H1 (cell line): ENCODE results near the gene PXDN. TPM values are rescaled to one million over a fixed set of nuclear protein-coding genes. Genes with fewer than 3 reads are reported as not detected.

ENCODE experiments used
- CTCF ChIA-PET: fragments of 300-600 bp; sonication (Branson Sonifier 250); formaldehyde crosslinking; loops from one replicate; lab custom pipeline; 2021; ENCODE audit not compliant: partially characterized antibody; lab: Charles Lee
- POLR2A ChIA-PET: fragments of 300-600 bp; sonication (Branson Sonifier 250); formaldehyde crosslinking; loops from one replicate; lab custom pipeline; 2021; ENCODE audit warnings: inconsistent platforms; ENCODE audit not compliant: partially characterized antibody; lab: Charles Lee
- DNase-seq, 2 experiments: peaks; one replicate each; pipeline versions ENCODE4 v3.0.0 to v3.0.0-alpha.2; 2010 to 2022; ENCODE audit warnings: low spot score in 2 of 2, low read depth in 1 of 2, mixed read lengths in 1 of 2
- FAIRE-seq: peaks from 2 replicates; lab custom pipeline; 2011; peaks lifted over from hg19 to GRCh38; lab: Jason Lieb, UNC
- H2AFZ ChIP-seq: 2 replicates; pipeline ENCODE4 v1.8.1; 2012; ENCODE audit warnings: low read length, inconsistent platforms
- H2AK5ac ChIP-seq: 2 replicates; pipeline ENCODE4 v1.6.1; 2013; ENCODE audit warnings: low read depth, low read length
- H2BK120ac ChIP-seq: replicated peaks from 2 replicates; pipeline ENCODE3; 2013; ENCODE audit warnings: low read depth, low read length, inconsistent platforms
- H2BK12ac ChIP-seq: 2 replicates; pipeline ENCODE4 v1.6.1; 2013; ENCODE audit warnings: low read depth, low read length
- H2BK15ac ChIP-seq: 2 replicates; pipeline ENCODE4 v1.6.1; 2013; ENCODE audit warnings: low read length
- H2BK20ac ChIP-seq: 2 replicates; pipeline ENCODE4 v1.6.1; 2013; ENCODE audit warnings: low read length
- H2BK5ac ChIP-seq: 2 replicates; pipeline ENCODE4 v1.6.1; 2013; ENCODE audit warnings: low read depth, low read length
- H3K14ac ChIP-seq: 2 replicates; pipeline ENCODE4 v1.6.1; 2013; ENCODE audit warnings: inconsistent platforms; ENCODE audit not compliant: insufficient read length
- H3K18ac ChIP-seq: 2 replicates; pipeline ENCODE4 v1.6.1; 2013; ENCODE audit warnings: low read length; ENCODE audit errors: extremely low read depth
- H3K23ac ChIP-seq: 2 replicates; pipeline ENCODE4 v1.6.1; 2013; ENCODE audit warnings: inconsistent platforms; ENCODE audit not compliant: insufficient read length
- H3K23me2 ChIP-seq: 2 replicates; pipeline ENCODE4 v1.6.1; 2013; ENCODE audit warnings: low read depth, low read length
- H3K27ac ChIP-seq: 2 replicates; pipeline ENCODE4 v1.6.1; 2011; ENCODE audit warnings: low read depth, low read length, inconsistent platforms
- H3K27me3 ChIP-seq, 4 experiments: replicated peaks in 1 of 4; 1 replicate in 1 of 4; 2 replicates in 3 of 4; pipeline versions ENCODE4 v1.6.1 to v1.8.1; 2011 to 2013; ENCODE audit warnings: low read length in 3 of 4, mild to moderate bottlenecking in 3 of 4, inconsistent platforms in 2 of 4, mixed read lengths in 2 of 4, moderate library complexity in 1 of 4; ENCODE audit not compliant: control insufficient read depth in 3 of 4, insufficient read depth in 3 of 4; ENCODE audit errors: extremely low read depth in 1 of 4
- H3K36me3 ChIP-seq, 4 experiments: 2 replicates each; pipeline versions ENCODE4 v1.6.1 to v1.8.1; 2011 to 2013; ENCODE audit warnings: mild to moderate bottlenecking in 4 of 4, low read length in 3 of 4, moderate library complexity in 2 of 4, control low read depth in 1 of 4, inconsistent platforms in 1 of 4; ENCODE audit not compliant: insufficient read depth in 4 of 4, control insufficient read depth in 2 of 4
- H3K4ac ChIP-seq: replicated peaks from 2 replicates; pipeline ENCODE3; 2013; ENCODE audit warnings: low read length, low read depth, mixed read lengths, inconsistent platforms; ENCODE audit not compliant: insufficient read length
- H3K4me1 ChIP-seq, 4 experiments: replicated peaks in 1 of 4; 1 replicate in 1 of 4; 2 replicates in 3 of 4; pipeline versions ENCODE4 v1.6.1 to v1.8.1; 2011 to 2013; ENCODE audit warnings: low read length in 3 of 4, inconsistent platforms in 2 of 4, mixed read lengths in 1 of 4; ENCODE audit not compliant: insufficient read depth in 4 of 4, control insufficient read depth in 3 of 4
- H3K4me2 ChIP-seq, 2 experiments: 2 replicates each; pipeline versions ENCODE4 v1.6.1 to v1.8.1; 2011 to 2013; ENCODE audit warnings: low read depth in 2 of 2, low read length in 2 of 2, control low read depth in 1 of 2, inconsistent platforms in 1 of 2, mild to moderate bottlenecking in 1 of 2; ENCODE audit not compliant: insufficient read depth in 1 of 2
- H3K4me3 ChIP-seq, 4 experiments: fragments of 200-600, 300-600 bp in 1 of 4; sonication (generic), shearing (Covaris generic), sonication (Bioruptor Twin) in 1 of 4; 2 replicates each; pipeline versions ENCODE4 v1.5.1 to v1.8.1; 2011 to 2016; ENCODE audit warnings: low read length in 4 of 4, low read depth in 3 of 4, control low read depth in 2 of 4, inconsistent platforms in 2 of 4, mild to moderate bottlenecking in 2 of 4, mixed read lengths in 1 of 4, moderate library complexity in 1 of 4; ENCODE audit not compliant: insufficient read depth in 2 of 4; ENCODE audit errors: extremely low read depth in 1 of 4
- H3K56ac ChIP-seq: replicated peaks from 2 replicates; pipeline ENCODE3; 2013; ENCODE audit warnings: low read depth, mild to moderate bottlenecking, mixed read lengths, low read length, inconsistent platforms; ENCODE audit not compliant: insufficient read length
- H3K79me1 ChIP-seq: 2 replicates; pipeline ENCODE4 v1.6.1; 2013; ENCODE audit warnings: low read depth, low read length, control low read depth
- H3K79me2 ChIP-seq, 2 experiments: 2 replicates each; pipeline versions ENCODE4 v1.6.1 to v1.8.1; 2012 to 2013; ENCODE audit warnings: low read length in 2 of 2, mild to moderate bottlenecking in 2 of 2, inconsistent platforms in 1 of 2; ENCODE audit not compliant: insufficient read depth in 2 of 2, control insufficient read depth in 1 of 2
- H3K9ac ChIP-seq, 4 experiments: replicated peaks in 1 of 4; 1 replicate in 1 of 4; 2 replicates in 3 of 4; pipeline versions ENCODE4 v1.6.1 to v1.8.1; 2011 to 2013; ENCODE audit warnings: low read depth in 3 of 4, low read length in 3 of 4, control low read depth in 2 of 4, mild to moderate bottlenecking in 2 of 4, moderate library complexity in 2 of 4, inconsistent platforms in 1 of 4; ENCODE audit errors: extremely low read depth in 1 of 4
- H3K9me3 ChIP-seq, 2 experiments: 2 replicates each; pipeline versions ENCODE4 v1.6.1 to v1.8.1; 2012 to 2013; ENCODE audit warnings: mild to moderate bottlenecking in 2 of 2, moderate library complexity in 2 of 2, control low read depth in 1 of 2, inconsistent platforms in 1 of 2, low read depth in 1 of 2, low read length in 1 of 2, mixed read lengths in 1 of 2; ENCODE audit not compliant: insufficient read depth in 2 of 2
- H4K20me1 ChIP-seq, 2 experiments: replicated peaks in 1 of 2; 2 replicates each; pipeline versions ENCODE3 to v1.8.1; 2011 to 2013; ENCODE audit warnings: inconsistent platforms in 2 of 2, low read length in 2 of 2, mild to moderate bottlenecking in 1 of 2; ENCODE audit not compliant: insufficient read depth in 2 of 2, control insufficient read depth in 1 of 2
- H4K5ac ChIP-seq: 2 replicates; pipeline ENCODE4 v1.6.1; 2013; ENCODE audit warnings: low read length, low read depth, mixed read lengths, inconsistent platforms; ENCODE audit not compliant: insufficient read length
- H4K8ac ChIP-seq: 2 replicates; pipeline ENCODE4 v1.8.0; 2013; ENCODE audit warnings: mild to moderate bottlenecking, moderate library complexity, low read length, inconsistent platforms; ENCODE audit not compliant: insufficient read depth; ENCODE audit errors: extremely low read depth
- H4K91ac ChIP-seq: replicated peaks from 2 replicates; pipeline ENCODE3; 2013; ENCODE audit warnings: low read length, mixed read lengths, inconsistent platforms; ENCODE audit not compliant: insufficient read length
- HDAC2 ChIP-seq, 2 experiments: fragments of 300-600 bp in 1 of 2; sonication (generic) in 1 of 2; IDR thresholded peaks; 2 replicates each; pipeline ENCODE4 v1.6.1; 2011 to 2012; ENCODE audit warnings: low read depth in 2 of 2, low read length in 2 of 2, mild to moderate bottlenecking in 2 of 2, moderate library complexity in 2 of 2, borderline replicate concordance in 1 of 2, inconsistent platforms in 1 of 2
- WGBS, 2 experiments: shearing (Covaris generic) in 1 of 2; methylation state at CpG; one replicate each; pipeline versions ENCODE4 v1.1.6 to v1.1.7; 2013 to 2015; ENCODE audit warnings: low lambda C conversion rate in 2 of 2, mixed read lengths in 2 of 2, inconsistent platforms in 1 of 2, low coverage in 1 of 2, missing lambda C conversion rate in 1 of 2; ENCODE audit not compliant: insufficient replicate concordance in 2 of 2, insufficient coverage in 1 of 2, insufficient read length in 1 of 2; ENCODE audit errors: extremely low coverage in 1 of 2, missing lambda C conversion rate in 1 of 2; 5-methylcytosine and 5-hydroxymethylcytosine counted together
- polyA plus RNA-seq, 7 experiments: library from polyadenylated mRNA; depleted of rRNA in 3 of 7; stranded (reverse) in 5 of 7; unstranded in 2 of 7; fragments of >200 nt in 5 of 7; fragments of 200-250 nt in 2 of 7; gene quantifications; 1 replicate in 5 of 7; 2 replicates in 1 of 7; 4 replicates in 1 of 7; pipeline versions ENCODE4 v1.2.1 to v1.2.3, GENCODE V29; 2011 to 2013; ENCODE audit warnings: missing spikeins in 2 of 7, mixed read lengths in 2 of 7
- total RNA-seq: library from RNA; stranded (reverse); fragmentation: NEBNext Ultra II Directional; extraction: Animal tissue kit (Norgen Biotek cat#: 25700); gene quantifications from 2 replicates; pipeline ENCODE4 v1.2.1, GENCODE V29; 2021

Gene PXDN
- total and polyA plus RNA-seq, 2 of the 8 experiments (the other 6 are each of a cell fraction or from before 2014, with no cell fraction given) = 104 to 141 TPM

DNA sequence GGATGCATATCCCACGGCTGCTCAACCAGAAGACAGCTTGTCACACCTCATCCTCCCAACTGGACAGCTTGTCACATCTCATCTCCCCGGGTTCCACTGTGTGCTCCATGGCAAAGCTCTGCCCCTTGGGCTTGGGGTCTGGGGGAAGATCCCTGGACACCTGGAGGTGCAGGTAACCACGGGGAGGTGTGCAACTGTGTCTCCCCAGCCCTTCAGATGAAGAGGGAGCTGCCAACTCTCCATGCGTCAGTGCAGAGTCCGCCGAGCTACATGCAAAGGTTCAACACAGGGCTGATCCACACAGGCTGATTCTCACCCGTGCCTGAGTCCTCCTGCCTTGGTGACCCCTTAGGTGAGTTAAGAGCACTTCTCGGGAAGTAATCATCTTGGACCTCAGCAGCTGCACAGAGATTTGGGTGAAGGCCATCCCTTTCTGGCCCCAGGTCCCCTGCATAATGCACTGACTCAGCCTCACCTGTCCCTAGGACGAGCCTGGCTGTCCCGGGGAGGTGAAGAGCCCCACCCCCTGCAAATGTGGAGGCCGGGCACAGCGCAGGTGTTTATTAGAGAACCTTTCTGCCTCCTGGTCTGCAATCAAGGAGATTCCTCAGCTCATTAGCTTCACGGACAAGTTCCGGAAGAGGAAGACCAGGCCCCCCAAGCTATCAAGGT lies 157.9 kb downstream of the PXDN start:
- DNase-seq (no peak), FAIRE-seq (no peak)
- Histone ChIP-seq H3K79me1 (no peaks in the 10 kb centered on the region), H3K4me3 (no peak overlapping the region), H2BK20ac (no peak overlapping the region), H3K4ac (no peak overlapping the region), H3K36me3 (no peaks in the 10 kb centered on the region), H3K18ac (no peak overlapping the region), H2BK15ac (no peak overlapping the region), H3K4me1 (peaks cover 0 to 12% (median 2%) of the 10 kb centered on the region in 4 experiments; a peak in 5 of 7 replicates), H3K27me3 (no peaks in the 10 kb centered on the region), H3K9ac (no peak overlapping the region), H2BK12ac (no peak overlapping the region), H2AK5ac (no peak overlapping the region), H3K4me2 (no peak overlapping the region), H2BK120ac (no peak overlapping the region), H3K9me3 (no peaks in the 10 kb centered on the region; a peak in 1 of 4 replicates), H2BK5ac (no peak overlapping the region), H4K91ac (no peak overlapping the region), H3K27ac (no peak overlapping the region), H3K79me2 (no peaks in the 10 kb centered on the region), H4K8ac (no peak overlapping the region; the same call in 1 of the 2 replicates), H2AFZ (no peak overlapping the region), H3K23me2 (no peaks in the 10 kb centered on the region), H3K14ac (no peak overlapping the region), H3K56ac (no peak overlapping the region), H3K23ac (no peak overlapping the region), H4K20me1 (no peaks in the 10 kb centered on the region), H4K5ac (no peak overlapping the region)
- 90% methylated on average over 14 of the region's 14 CpGs; no CpG with 5 or more reads in 1 of the 2 experiments for WGBS, 2 experiments
- CTCF ChIA-PET = interaction anchor here (0.8 to 3.3 kb wide), 9 partner anchors 8 to 301 kb away, joined by 3 to 14 read pairs (median 3); no protein-coding TSS in a partner anchor
- POLR2A ChIA-PET = interaction anchor here (0.7 to 1.3 kb wide), 4 partner anchors 28 to 56 kb away, joined by 3 to 7 read pairs (median 3); no protein-coding TSS in a partner anchor
- no peak for TF ChIP-seq HDAC2 (IDR thresholded peaks at IDR 0.05; ENCODE audit: borderline replicate concordance in 1 of 2, low read depth in 2 of 2, low read length in 2 of 2)
